GM12892 (cell line): ENCODE data around the gene TOGARAM1.

ENCODE experiments used
- POLR2A ChIP-seq: IDR thresholded peaks from 2 replicates; pipeline ENCODE4 v1.6.1; 2011; ENCODE audit warnings: low read depth, low read length, control low read depth
- POLR2AphosphoS5 ChIP-seq: IDR thresholded peaks from 2 replicates; pipeline ENCODE4 v1.6.1; 2011; ENCODE audit warnings: low read depth, low read length, control low read depth
- TAF1 ChIP-seq: IDR thresholded peaks from 2 replicates; pipeline ENCODE4 v1.6.1; 2011; ENCODE audit warnings: low read depth, mild to moderate bottlenecking, control low read depth, low read length, borderline replicate concordance

DNA sequence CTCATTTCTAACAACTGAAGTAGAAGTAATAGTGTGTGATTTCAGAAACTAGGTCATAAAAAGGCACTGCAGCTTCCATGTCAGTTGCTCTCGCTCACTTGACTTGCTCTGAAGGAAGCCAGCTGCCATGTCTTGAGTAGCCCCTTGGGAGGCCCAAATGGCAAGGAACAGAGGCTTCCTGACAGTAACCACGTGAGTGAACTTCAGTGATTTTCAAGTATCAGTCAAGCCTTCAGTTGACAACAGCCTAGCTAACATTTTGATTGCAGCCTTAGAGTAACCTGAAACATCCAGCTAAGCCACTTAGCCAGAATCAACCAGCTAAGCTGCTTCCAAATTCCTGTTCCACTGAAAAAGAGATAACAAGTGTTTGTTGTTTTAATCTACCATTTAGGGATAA lies 26.7 kb downstream of the TOGARAM1 start:
- no peak for TF ChIP-seq POLR2AphosphoS5
- TF ChIP-seq POLR2A, result no peak
- TF ChIP-seq TAF1, result no peak
